ENCODE results near the gene DARS1.

GRCh38 chr2:135974036-135974435 is 11.4 kb downstream of the DARS1 start:
- no peak for TF ChIP-seq CTCF (IDR thresholded peaks at IDR 0.05)
- TF ChIP-seq ZFX (IDR thresholded peaks at IDR 0.05; ENCODE audit: borderline replicate concordance), result no peak
